Aorta (tissue), 5 donors: Measurements from ENCODE around the gene NRAP. TPM values are rescaled to one million over a fixed set of nuclear protein-coding genes. Genes with fewer than 3 reads are reported as not detected.

Experiments
- ATAC-seq: fragments of 200-7000 bp; cut with Tn5 transposase; one replicate; pipeline ENCODE4 v1.9.1; 2022; ENCODE audit warnings: moderate library complexity; ENCODE audit not compliant: low FRiP score
- DNase-seq, 2 donors: peaks; one replicate each; pipeline ENCODE4 v3.0.0-alpha.2; 2020
- H3K27ac ChIP-seq, 2 donors: one replicate each; pipeline ENCODE4 v1.5.1; 2013; ENCODE audit warnings: low read length in 2 of 2, mild to moderate bottlenecking in 2 of 2, moderate library complexity in 2 of 2, control low read depth in 1 of 2, inconsistent platforms in 1 of 2, low read depth in 1 of 2
- H3K27me3 ChIP-seq, 2 donors: one replicate each; pipeline ENCODE4 v1.6.1; 2013; ENCODE audit warnings: control low read depth in 1 of 2, low read length in 1 of 2, mild to moderate bottlenecking in 1 of 2, moderate library complexity in 1 of 2; ENCODE audit not compliant: insufficient read depth in 2 of 2, control insufficient read depth in 1 of 2
- H3K36me3 ChIP-seq, 2 donors: one replicate each; pipeline ENCODE4 v1.6.1; 2013; ENCODE audit warnings: control low read depth in 1 of 2, low read length in 1 of 2, mild to moderate bottlenecking in 1 of 2; ENCODE audit not compliant: insufficient read depth in 2 of 2, control insufficient read depth in 1 of 2
- H3K4me1 ChIP-seq, 2 donors: one replicate each; pipeline ENCODE4 v1.6.1; 2013; ENCODE audit warnings: low read length in 2 of 2, control low read depth in 1 of 2, mild to moderate bottlenecking in 1 of 2, moderate library complexity in 1 of 2; ENCODE audit not compliant: insufficient read depth in 2 of 2, control insufficient read depth in 1 of 2
- H3K4me3 ChIP-seq, 2 donors: one replicate each; pipeline ENCODE4 v1.5.1; 2013; ENCODE audit warnings: low read length in 2 of 2, control low read depth in 1 of 2, mild to moderate bottlenecking in 1 of 2
- H3K9me3 ChIP-seq: one replicate; pipeline ENCODE4 v1.6.1; 2013; ENCODE audit warnings: mild to moderate bottlenecking, low read length; ENCODE audit not compliant: control insufficient read depth
- WGBS, 2 donors: extraction: QIAGEN DNeasy Blood & Tissue Kit; methylation state at CpG; one replicate each; pipeline ENCODE4 v1.1.7; 2013; 5-methylcytosine and 5-hydroxymethylcytosine counted together
- intact Hi-C, 2 donors: fragments of 100-400 bp; cut with DNase I; formaldehyde crosslinking; loops; one replicate each; pipeline versions ENCODE4 v1.14.2 to v1.15.0; 2022
- polyA plus RNA-seq, 2 donors: library from polyadenylated mRNA; stranded (reverse); fragments of 200-250 nt; gene quantifications; one replicate each; pipeline ENCODE4 v1.2.3, GENCODE V29; 2013
- total RNA-seq, 2 donors: library from RNA; stranded (reverse); fragmentation: NEBNext Ultra II Directional; extraction: Animal tissue kit (Norgen Biotek cat#: 25700); gene quantifications; one replicate each; pipeline ENCODE4 v1.2.1, GENCODE V29; 2021
- donor health status: healthy with polysubstance abuse.
- donor health status: Bipolar disorder and iron deficiency.
- donor health status: DM: no; HTN: no; CAD: no.
- donor health status: DM: no; HTN: no; CAD: no.
- donor health status: DM: yes; HTN: yes; CAD: no.

The NRAP gene
- total and polyA plus RNA-seq, 4 donors: 0.03 to 0.88 TPM; not detected in 2

DNA sequence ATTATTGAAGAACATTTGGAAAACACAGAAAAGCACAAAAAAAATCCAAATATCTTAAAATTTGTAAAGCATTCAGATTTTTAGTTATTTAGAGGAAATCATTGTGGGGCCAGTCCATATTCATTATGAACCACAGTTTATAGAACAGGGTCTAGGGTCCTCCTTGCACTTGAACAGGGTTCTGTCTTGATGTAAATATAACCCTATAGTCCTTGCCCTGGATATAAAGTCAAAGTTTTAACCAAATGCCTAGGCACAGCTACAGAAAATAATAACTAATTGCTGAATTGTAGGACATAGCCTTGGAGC lies 41.5 kb upstream of the NRAP start:
- intact Hi-C loops: loop anchor here in 1 of 2 donors (10.0 kb wide), 2 partner anchors 90 to 400 kb away; no protein-coding TSS in a partner anchor
- DNase-seq: no peak
- Histone ChIP-seq H3K4me3 (no peak overlapping the region), H3K36me3 (no peaks in the 10 kb centered on the region), H3K9me3 (no peaks in the 10 kb centered on the region), H3K27ac (no peak overlapping the region), H3K4me1 (peaks cover 0 to under 1% of the 10 kb centered on the region in 2 donors), H3K27me3 (no peaks in the 10 kb centered on the region)
- no peak for ATAC-seq

DNA sequence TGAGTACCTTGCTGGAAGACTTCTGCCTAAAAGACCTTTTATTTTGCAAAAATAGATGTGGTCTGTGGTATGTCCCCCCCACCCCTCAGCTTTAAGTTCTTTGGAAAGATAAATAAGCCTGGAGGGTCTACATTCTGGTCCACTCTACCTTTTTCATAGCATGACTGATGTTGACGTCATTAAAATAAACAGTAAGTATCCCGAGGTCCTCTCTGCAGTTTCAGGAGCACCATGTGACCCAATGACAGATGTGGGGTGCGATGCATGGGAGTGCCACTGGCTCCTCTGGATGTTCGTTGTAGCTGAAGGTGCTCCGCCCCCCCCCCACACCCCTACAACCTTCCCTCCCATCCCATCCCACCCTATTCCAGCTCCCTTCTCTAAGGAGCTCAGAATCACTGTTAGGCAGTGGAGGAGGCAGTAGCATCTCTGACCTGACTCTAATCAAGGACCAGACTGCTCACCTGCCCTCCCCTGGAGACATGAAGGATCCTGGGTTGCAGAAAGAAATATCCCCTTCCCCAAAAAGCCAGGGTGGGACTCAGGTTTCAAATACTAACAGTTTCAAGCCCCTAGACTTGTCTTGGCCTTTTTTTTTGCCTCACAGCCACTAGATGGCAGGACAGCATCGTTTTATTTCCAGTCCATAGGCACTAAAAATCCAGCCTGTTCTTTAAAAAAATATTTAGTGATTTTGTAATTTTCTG lies 40.9 kb upstream of the NRAP start:
- no peak for ATAC-seq
- 33 to 39% methylated on average over 6 of the region's 6 CpGs for WGBS, 2 donors
- Histone ChIP-seq H3K27ac (no peak overlapping the region), H3K9me3 (no peaks in the 10 kb centered on the region), H3K4me1 (no peaks in the 10 kb centered on the region), H3K27me3 (no peaks in the 10 kb centered on the region), H3K4me3 (no peak overlapping the region), H3K36me3 (no peaks in the 10 kb centered on the region)
- intact Hi-C loops: loop anchor here in 1 of 2 donors (10.0 kb wide), 2 partner anchors 90 to 400 kb away; no protein-coding TSS in a partner anchor
- no peak for DNase-seq

DNA sequence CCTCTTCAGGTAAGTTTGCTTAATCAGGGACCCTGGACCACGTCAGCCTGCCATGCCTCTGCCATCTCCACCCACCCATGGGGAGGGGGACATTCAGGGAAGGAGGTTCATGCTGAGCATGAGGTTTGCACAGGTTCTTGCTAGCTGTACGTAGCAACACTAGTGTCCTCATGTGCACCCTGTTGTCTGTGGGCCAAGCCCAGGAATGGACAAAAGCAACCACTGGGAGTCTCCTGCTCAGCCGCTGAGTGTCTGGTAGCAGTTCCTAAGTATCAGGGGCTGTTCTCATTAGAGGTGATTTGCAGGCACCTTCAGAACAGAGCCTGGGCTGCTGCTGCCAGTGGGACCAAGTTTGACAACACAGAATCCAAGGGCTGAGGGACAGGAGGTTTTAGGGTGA lies 33.8 kb upstream of the NRAP start:
- WGBS, 2 donors: 76 to 93% methylated on average over 3 of the region's 3 CpGs
- ATAC-seq: no peak

DNA sequence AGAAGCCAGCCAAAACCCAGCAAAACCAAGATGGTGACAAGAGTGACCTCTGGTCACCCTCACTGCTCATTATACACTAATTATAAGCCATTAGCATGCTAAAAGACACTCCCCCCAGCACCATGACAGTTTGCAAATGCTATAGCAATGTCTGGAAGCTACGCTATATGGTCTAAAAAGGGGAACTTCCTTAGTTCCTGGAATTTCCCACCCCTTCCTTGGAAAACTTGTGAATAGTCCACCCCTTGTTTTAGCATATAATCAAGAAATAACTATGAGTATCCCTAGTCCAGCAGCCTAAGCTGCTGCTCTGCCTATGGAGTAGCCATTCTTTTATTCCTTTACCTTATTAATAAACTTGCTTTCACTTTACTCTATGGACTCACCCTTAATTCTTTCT lies 31.9 kb upstream of the NRAP start:
- Histone ChIP-seq H3K27ac (no peak overlapping the region), H3K36me3 (peaks cover 8 to 15% of the 10 kb centered on the region in 2 donors), H3K9me3 (peaks cover 7% of the 10 kb centered on the region), H3K4me3 (no peak overlapping the region), H3K27me3 (no peaks in the 10 kb centered on the region), H3K4me1 (no peaks in the 10 kb centered on the region)
- DNase-seq (no peak), ATAC-seq (no peak)
- WGBS, 2 donors: 100% methylated on average over 1 of the region's 1 CpG
- intact Hi-C loops: no loop called here

More for the DNA sequence above, 33.8 kb upstream of the NRAP start:
- no peak for DNase-seq
- intact Hi-C loops: no loop called here
- Histone ChIP-seq H3K27ac (no peak overlapping the region), H3K4me3 (no peak overlapping the region), H3K36me3 (peaks cover 8 to 12% of the 10 kb centered on the region in 2 donors), H3K4me1 (no peaks in the 10 kb centered on the region), H3K9me3 (peaks cover 2% of the 10 kb centered on the region), H3K27me3 (no peaks in the 10 kb centered on the region)

DNA sequence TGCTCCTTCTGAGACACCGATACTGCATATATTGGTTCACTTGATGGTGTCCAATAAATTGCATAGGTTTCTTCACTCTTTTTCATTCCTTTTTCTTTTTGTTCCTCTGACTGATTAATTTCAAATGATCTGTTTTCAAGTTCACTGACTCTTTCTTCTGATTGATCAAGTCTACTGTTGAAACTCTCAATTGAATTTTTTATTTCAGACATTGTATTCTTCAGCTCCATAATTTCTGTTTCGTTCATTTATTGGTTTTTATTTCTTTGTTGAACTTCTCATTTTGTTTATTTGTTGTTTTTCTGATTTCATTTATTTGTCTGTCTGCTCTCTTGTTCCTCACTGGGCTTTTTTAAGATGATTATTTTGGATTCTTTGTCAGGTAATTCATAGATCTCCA lies 29.5 kb upstream of the NRAP start:
- intact Hi-C loops: no loop called here
- WGBS, 2 donors: 88 to 98% methylated on average over 2 of the region's 2 CpGs
- H3K4me1 ChIP-seq: no peaks in the 10 kb centered on the region
- ATAC-seq (no peak), DNase-seq (no peak)
- peaks cover 12 to 13% of the 10 kb centered on the region in 2 donors for H3K36me3 ChIP-seq
- no peak overlapping the region for H3K27ac ChIP-seq
- no peak overlapping the region for H3K4me3 ChIP-seq
- peaks cover 7% of the 10 kb centered on the region for H3K9me3 ChIP-seq
- H3K27me3 ChIP-seq: no peaks in the 10 kb centered on the region

DNA sequence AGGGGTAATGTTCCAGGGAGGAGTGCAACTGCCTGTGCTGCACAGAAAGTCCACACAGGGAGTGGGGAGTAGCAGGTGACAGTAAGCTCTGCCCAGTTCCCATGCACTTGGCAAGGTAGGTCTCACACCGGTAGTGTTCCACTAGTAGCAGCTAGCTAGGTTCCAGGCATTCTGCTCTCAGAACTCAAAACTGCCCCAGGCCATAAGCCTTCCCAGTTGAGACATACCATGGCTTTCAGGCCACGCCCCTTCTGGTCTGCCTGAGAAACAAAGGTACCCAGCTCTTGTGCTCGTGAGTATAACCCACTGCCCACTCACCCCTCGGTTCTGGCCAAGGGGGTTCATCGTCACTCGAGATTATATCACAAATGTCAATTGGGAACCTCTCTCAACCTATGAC lies 28.4 kb upstream of the NRAP start:
- Histone ChIP-seq H3K4me3 (no peak overlapping the region), H3K9me3 (peaks cover 7% of the 10 kb centered on the region), H3K4me1 (no peaks in the 10 kb centered on the region), H3K36me3 (peaks cover 8 to 9% of the 10 kb centered on the region in 2 donors), H3K27ac (no peak overlapping the region), H3K27me3 (no peaks in the 10 kb centered on the region)
- ATAC-seq: no peak
- DNase-seq: no peak
- 86 to 97% methylated on average over 6 of the region's 6 CpGs for WGBS, 2 donors
- intact Hi-C loops: no loop called here

DNA sequence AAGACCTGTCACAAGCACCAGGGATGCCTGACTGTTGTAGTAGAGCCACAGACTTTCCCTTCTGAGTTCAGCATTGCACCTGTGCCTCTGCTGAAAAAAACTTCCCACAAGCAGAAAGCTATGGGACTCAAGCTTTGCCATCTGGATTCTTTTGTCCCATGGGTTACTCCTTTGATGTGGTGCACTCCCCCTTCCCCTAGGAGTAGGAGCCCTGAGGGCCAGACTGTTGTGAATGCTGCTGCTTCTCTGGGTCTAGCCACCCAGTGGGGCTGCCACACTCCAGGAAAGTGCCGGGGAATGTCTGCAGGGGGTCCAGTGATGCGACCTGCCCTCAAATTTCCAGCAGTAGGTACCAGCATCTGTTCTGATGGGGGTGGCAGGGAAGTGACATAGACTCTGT lies 27.5 kb upstream of the NRAP start:
- DNase-seq (no peak), ATAC-seq (no peak)
- H3K36me3 ChIP-seq: peaks cover 8 to 9% of the 10 kb centered on the region in 2 donors
- no peak overlapping the region for H3K4me3 ChIP-seq
- peaks cover 7% of the 10 kb centered on the region for H3K9me3 ChIP-seq
- H3K4me1 ChIP-seq: no peaks in the 10 kb centered on the region
- intact Hi-C loops: no loop called here
- no peak overlapping the region for H3K27ac ChIP-seq
- 60 to 96% methylated on average over 2 of the region's 2 CpGs for WGBS, 2 donors
- no peaks in the 10 kb centered on the region for H3K27me3 ChIP-seq

DNA sequence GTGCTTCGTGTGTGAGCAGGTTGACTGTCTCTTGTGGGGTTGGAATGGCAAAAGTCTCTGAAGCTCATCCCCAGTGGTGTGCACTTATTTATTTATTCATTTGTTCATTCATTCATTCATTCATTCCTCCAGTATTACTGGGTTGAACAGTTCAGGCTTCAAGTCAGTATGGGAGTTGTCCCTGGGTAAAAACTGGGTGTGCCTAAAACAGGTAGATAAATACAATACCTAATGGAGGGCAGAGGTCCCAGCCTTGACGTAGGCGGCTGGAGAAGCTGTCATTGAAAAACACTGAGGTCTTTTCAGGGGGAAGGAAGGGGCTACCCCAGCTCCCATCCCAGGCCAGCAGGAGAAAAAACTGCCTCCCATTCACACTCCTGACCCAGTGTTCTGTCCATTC lies 26.9 kb upstream of the NRAP start:
- no peak overlapping the region for H3K27ac ChIP-seq
- no peaks in the 10 kb centered on the region for H3K4me1 ChIP-seq
- DNase-seq (no peak), ATAC-seq (no peak)
- peaks cover 7% of the 10 kb centered on the region for H3K9me3 ChIP-seq
- H3K27me3 ChIP-seq: no peaks in the 10 kb centered on the region
- peaks cover 8 to 9% of the 10 kb centered on the region in 2 donors for H3K36me3 ChIP-seq
- H3K4me3 ChIP-seq: no peak overlapping the region
- intact Hi-C loops: no loop called here
- 65 to 67% methylated on average over 3 of the region's 3 CpGs for WGBS, 2 donors

DNA sequence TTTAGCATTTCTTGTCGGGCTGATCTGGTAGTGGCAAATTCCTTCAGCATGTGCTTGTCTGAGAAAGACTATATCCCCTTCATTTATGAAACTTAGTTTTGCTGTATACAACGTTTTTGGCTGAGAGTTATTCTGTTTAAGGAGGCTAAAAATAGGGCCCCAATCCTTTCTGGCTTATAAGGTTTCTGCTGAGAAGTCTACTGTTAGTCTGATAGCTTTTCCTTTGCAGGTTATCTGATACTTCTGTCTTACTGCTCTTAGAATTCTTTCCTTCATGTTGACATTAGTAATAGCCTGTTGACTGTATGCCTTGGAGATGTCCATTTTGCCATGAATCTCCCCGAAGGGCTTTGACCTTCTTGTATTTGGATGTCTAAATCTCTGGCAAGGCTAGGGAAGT lies 25.7 kb upstream of the NRAP start:
- no peaks in the 10 kb centered on the region for H3K4me1 ChIP-seq
- 62 to 69% methylated on average over 3 of the region's 3 CpGs for WGBS, 2 donors
- no peak for DNase-seq
- H3K27ac ChIP-seq: no peak overlapping the region
- H3K9me3 ChIP-seq: peaks cover 7% of the 10 kb centered on the region
- H3K4me3 ChIP-seq: no peak overlapping the region
- H3K27me3 ChIP-seq: no peaks in the 10 kb centered on the region
- no peak for ATAC-seq
- intact Hi-C loops: no loop called here
- H3K36me3 ChIP-seq: peaks cover 7 to 8% of the 10 kb centered on the region in 2 donors
